ENCODE data around the gene CRACR2B.
A peak's percentile ranks its signal among the peaks of the same experiment; 100 is the strongest.

CRACR2B gene

DNA sequence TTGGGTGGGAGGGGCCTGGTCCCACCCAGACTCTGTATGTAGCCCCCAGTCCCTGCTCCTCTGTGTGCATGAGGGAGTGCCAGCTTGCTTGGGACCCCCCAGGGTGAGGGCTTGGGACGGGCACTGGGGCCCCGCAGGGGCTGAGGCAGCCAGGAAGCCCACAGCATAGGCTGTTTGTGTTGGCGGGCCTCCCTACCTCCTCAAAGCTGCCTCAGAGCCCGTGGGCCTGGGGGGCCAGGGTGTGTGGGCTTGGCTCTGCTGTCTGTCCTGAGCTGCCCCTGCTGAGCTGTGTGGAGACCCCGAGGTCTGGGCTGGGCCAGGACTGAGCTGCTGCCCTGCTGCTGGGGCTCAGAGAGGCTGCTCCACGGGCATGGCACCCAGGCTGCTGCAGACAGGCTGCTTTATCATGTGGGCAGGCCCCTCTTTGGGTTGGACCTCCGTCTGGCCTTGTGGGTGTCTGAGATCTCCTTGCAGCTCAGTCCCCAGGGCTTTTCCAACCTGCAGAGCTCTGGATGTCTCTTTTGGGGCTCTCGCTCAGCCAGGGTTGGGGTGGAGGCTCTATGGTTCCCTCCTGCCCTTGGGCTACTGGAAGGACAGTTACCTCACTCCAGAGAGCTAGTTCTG is 18.3 kb downstream of the CRACR2B start (continued):
- TF ChIP-seq, protein P1, sequence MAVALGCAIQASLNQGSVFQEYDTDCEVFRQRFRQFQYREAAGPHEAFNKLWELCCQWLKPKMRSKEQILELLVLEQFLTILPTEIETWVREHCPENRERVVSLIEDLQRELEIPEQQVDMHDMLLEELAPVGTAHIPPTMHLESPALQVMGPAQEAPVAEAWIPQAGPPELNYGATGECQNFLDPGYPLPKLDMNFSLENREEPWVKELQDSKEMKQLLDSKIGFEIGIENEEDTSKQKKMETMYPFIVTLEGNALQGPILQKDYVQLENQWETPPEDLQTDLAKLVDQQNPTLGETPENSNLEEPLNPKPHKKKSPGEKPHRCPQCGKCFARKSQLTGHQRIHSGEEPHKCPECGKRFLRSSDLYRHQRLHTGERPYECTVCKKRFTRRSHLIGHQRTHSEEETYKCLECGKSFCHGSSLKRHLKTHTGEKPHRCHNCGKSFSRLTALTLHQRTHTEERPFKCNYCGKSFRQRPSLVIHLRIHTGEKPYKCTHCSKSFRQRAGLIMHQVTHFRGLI (tag by site-specific recombination; IDR thresholded peaks at IDR 0.05), result peak; percentile 41; the same call in 1 of the 2 replicates
- TF ChIP-seq SP7 (tag by site-specific recombination; IDR thresholded peaks at IDR 0.05), result no peak
- TF ChIP-seq ZNF488 (tag by site-specific recombination; IDR thresholded peaks at IDR 0.05), result no peak
- TF ChIP-seq ZEB2 (tag by site-specific recombination; IDR thresholded peaks at IDR 0.05), result no peak
- TF ChIP-seq ZSCAN16 (tag by site-specific recombination; IDR thresholded peaks at IDR 0.05), result no peak
- TF ChIP-seq ZNF560 (tag by site-specific recombination; IDR thresholded peaks at IDR 0.05; ENCODE audit: borderline replicate concordance), result no peak
- peak; percentile 98 for TF ChIP-seq GLIS1 (tag by site-specific recombination; IDR thresholded peaks at IDR 0.05)
- no peak for TF ChIP-seq GLI2 (tag by site-specific recombination; IDR thresholded peaks at IDR 0.05; ENCODE audit: borderline replicate concordance, low read depth)
- no peak for TF ChIP-seq ZNF776 (tag by site-specific recombination; IDR thresholded peaks at IDR 0.05; ENCODE audit: borderline replicate concordance)
- TF ChIP-seq ZFHX2 (tag by site-specific recombination; conservative IDR thresholded peaks at IDR 0.05), result peak; percentile 85
- TF ChIP-seq, protein P2, sequence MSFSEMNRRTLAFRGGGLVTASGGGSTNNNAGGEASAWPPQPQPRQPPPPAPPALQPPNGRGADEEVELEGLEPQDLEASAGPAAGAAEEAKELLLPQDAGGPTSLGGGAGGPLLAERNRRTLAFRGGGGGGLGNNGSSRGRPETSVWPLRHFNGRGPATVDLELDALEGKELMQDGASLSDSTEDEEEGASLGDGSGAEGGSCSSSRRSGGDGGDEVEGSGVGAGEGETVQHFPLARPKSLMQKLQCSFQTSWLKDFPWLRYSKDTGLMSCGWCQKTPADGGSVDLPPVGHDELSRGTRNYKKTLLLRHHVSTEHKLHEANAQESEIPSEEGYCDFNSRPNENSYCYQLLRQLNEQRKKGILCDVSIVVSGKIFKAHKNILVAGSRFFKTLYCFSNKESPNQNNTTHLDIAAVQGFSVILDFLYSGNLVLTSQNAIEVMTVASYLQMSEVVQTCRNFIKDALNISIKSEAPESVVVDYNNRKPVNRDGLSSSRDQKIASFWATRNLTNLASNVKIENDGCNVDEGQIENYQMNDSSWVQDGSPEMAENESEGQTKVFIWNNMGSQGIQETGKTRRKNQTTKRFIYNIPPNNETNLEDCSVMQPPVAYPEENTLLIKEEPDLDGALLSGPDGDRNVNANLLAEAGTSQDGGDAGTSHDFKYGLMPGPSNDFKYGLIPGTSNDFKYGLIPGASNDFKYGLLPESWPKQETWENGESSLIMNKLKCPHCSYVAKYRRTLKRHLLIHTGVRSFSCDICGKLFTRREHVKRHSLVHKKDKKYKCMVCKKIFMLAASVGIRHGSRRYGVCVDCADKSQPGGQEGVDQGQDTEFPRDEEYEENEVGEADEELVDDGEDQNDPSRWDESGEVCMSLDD (tag by site-specific recombination; IDR thresholded peaks at IDR 0.05), result no peak
- TF ChIP-seq EGR2 (tag by site-specific recombination; IDR thresholded peaks at IDR 0.05; ENCODE audit: low read depth), result peak; percentile 70
- TF ChIP-seq ZSCAN23 (tag by site-specific recombination; IDR thresholded peaks at IDR 0.05), result no peak
- peak; percentile 63 for TF ChIP-seq ZBTB8A (tag by site-specific recombination; IDR thresholded peaks at IDR 0.05)
- peak; percentile 84 for TF ChIP-seq ZIC2 (tag by site-specific recombination; IDR thresholded peaks at IDR 0.05)
- no peak for TF ChIP-seq ZNF433 (tag by site-specific recombination; IDR thresholded peaks at IDR 0.05; ENCODE audit: low read depth)
- no peak for TF ChIP-seq ZNF473 (tag by site-specific recombination; IDR thresholded peaks at IDR 0.05)
- no peak for TF ChIP-seq ZNF626 (tag by site-specific recombination; IDR thresholded peaks at IDR 0.05)
- no peak for TF ChIP-seq FEZF1 (tag by site-specific recombination; IDR thresholded peaks at IDR 0.05)
- peak; percentile 52; the same call in 1 of the 2 replicates for TF ChIP-seq GLIS2 (tag by site-specific recombination; IDR thresholded peaks at IDR 0.05)
- no peak for TF ChIP-seq WT1 (tag by site-specific recombination; IDR thresholded peaks at IDR 0.05)
- TF ChIP-seq ZNF416 (tag by site-specific recombination; IDR thresholded peaks at IDR 0.05), result no peak
- 0 out of 2 replicates have a peak, but pooled peaks have one; percentile 16 for TF ChIP-seq IKZF3 (tag by site-specific recombination; IDR thresholded peaks at IDR 0.05)
- TF ChIP-seq KLF10 (tag by site-specific recombination; IDR thresholded peaks at IDR 0.05), result no peak

All from HEK293 (cell line).